H1 (cell line): ENCODE results near the gene TBX3. TPM values are rescaled to one million over a fixed set of nuclear protein-coding genes. Genes with fewer than 3 reads are reported as not detected.

Experiments used
- CTCF ChIA-PET: fragments of 300-600 bp; sonication (Branson Sonifier 250); formaldehyde crosslinking; loops from one replicate; lab custom pipeline; 2021; ENCODE audit not compliant: partially characterized antibody; lab: Charles Lee
- POLR2A ChIA-PET: fragments of 300-600 bp; sonication (Branson Sonifier 250); formaldehyde crosslinking; loops from one replicate; lab custom pipeline; 2021; ENCODE audit warnings: inconsistent platforms; ENCODE audit not compliant: partially characterized antibody; lab: Charles Lee
- DNase-seq, 2 experiments: peaks; one replicate each; pipeline versions ENCODE4 v3.0.0 to v3.0.0-alpha.2; 2010 to 2022; ENCODE audit warnings: low spot score in 2 of 2, low read depth in 1 of 2, mixed read lengths in 1 of 2
- FAIRE-seq: peaks from 2 replicates; lab custom pipeline; 2011; peaks lifted over from hg19 to GRCh38; lab: Jason Lieb, UNC
- H2AFZ ChIP-seq: 2 replicates; pipeline ENCODE4 v1.8.1; 2012; ENCODE audit warnings: low read length, inconsistent platforms
- H2AK5ac ChIP-seq: 2 replicates; pipeline ENCODE4 v1.6.1; 2013; ENCODE audit warnings: low read depth, low read length
- H2BK120ac ChIP-seq: replicated peaks from 2 replicates; pipeline ENCODE3; 2013; ENCODE audit warnings: low read depth, low read length, inconsistent platforms
- H2BK12ac ChIP-seq: 2 replicates; pipeline ENCODE4 v1.6.1; 2013; ENCODE audit warnings: low read depth, low read length
- H2BK15ac ChIP-seq: 2 replicates; pipeline ENCODE4 v1.6.1; 2013; ENCODE audit warnings: low read length
- H2BK20ac ChIP-seq: 2 replicates; pipeline ENCODE4 v1.6.1; 2013; ENCODE audit warnings: low read length
- H2BK5ac ChIP-seq: 2 replicates; pipeline ENCODE4 v1.6.1; 2013; ENCODE audit warnings: low read depth, low read length
- H3K14ac ChIP-seq: 2 replicates; pipeline ENCODE4 v1.6.1; 2013; ENCODE audit warnings: inconsistent platforms; ENCODE audit not compliant: insufficient read length
- H3K18ac ChIP-seq: 2 replicates; pipeline ENCODE4 v1.6.1; 2013; ENCODE audit warnings: low read length; ENCODE audit errors: extremely low read depth
- H3K23ac ChIP-seq: 2 replicates; pipeline ENCODE4 v1.6.1; 2013; ENCODE audit warnings: inconsistent platforms; ENCODE audit not compliant: insufficient read length
- H3K23me2 ChIP-seq: 2 replicates; pipeline ENCODE4 v1.6.1; 2013; ENCODE audit warnings: low read depth, low read length
- H3K27ac ChIP-seq: 2 replicates; pipeline ENCODE4 v1.6.1; 2011; ENCODE audit warnings: low read depth, low read length, inconsistent platforms
- H3K27me3 ChIP-seq, 4 experiments: replicated peaks in 1 of 4; 1 replicate in 1 of 4; 2 replicates in 3 of 4; pipeline versions ENCODE4 v1.6.1 to v1.8.1; 2011 to 2013; ENCODE audit warnings: low read length in 3 of 4, mild to moderate bottlenecking in 3 of 4, inconsistent platforms in 2 of 4, mixed read lengths in 2 of 4, moderate library complexity in 1 of 4; ENCODE audit not compliant: control insufficient read depth in 3 of 4, insufficient read depth in 3 of 4; ENCODE audit errors: extremely low read depth in 1 of 4
- H3K36me3 ChIP-seq, 4 experiments: 2 replicates each; pipeline versions ENCODE4 v1.6.1 to v1.8.1; 2011 to 2013; ENCODE audit warnings: mild to moderate bottlenecking in 4 of 4, low read length in 3 of 4, moderate library complexity in 2 of 4, control low read depth in 1 of 4, inconsistent platforms in 1 of 4; ENCODE audit not compliant: insufficient read depth in 4 of 4, control insufficient read depth in 2 of 4
- H3K4ac ChIP-seq: replicated peaks from 2 replicates; pipeline ENCODE3; 2013; ENCODE audit warnings: low read length, low read depth, mixed read lengths, inconsistent platforms; ENCODE audit not compliant: insufficient read length
- H3K4me1 ChIP-seq, 4 experiments: replicated peaks in 1 of 4; 1 replicate in 1 of 4; 2 replicates in 3 of 4; pipeline versions ENCODE4 v1.6.1 to v1.8.1; 2011 to 2013; ENCODE audit warnings: low read length in 3 of 4, inconsistent platforms in 2 of 4, mixed read lengths in 1 of 4; ENCODE audit not compliant: insufficient read depth in 4 of 4, control insufficient read depth in 3 of 4
- H3K4me2 ChIP-seq, 2 experiments: 2 replicates each; pipeline versions ENCODE4 v1.6.1 to v1.8.1; 2011 to 2013; ENCODE audit warnings: low read depth in 2 of 2, low read length in 2 of 2, control low read depth in 1 of 2, inconsistent platforms in 1 of 2, mild to moderate bottlenecking in 1 of 2; ENCODE audit not compliant: insufficient read depth in 1 of 2
- H3K4me3 ChIP-seq, 4 experiments: fragments of 200-600, 300-600 bp in 1 of 4; sonication (generic), shearing (Covaris generic), sonication (Bioruptor Twin) in 1 of 4; 2 replicates each; pipeline versions ENCODE4 v1.5.1 to v1.8.1; 2011 to 2016; ENCODE audit warnings: low read length in 4 of 4, low read depth in 3 of 4, control low read depth in 2 of 4, inconsistent platforms in 2 of 4, mild to moderate bottlenecking in 2 of 4, mixed read lengths in 1 of 4, moderate library complexity in 1 of 4; ENCODE audit not compliant: insufficient read depth in 2 of 4; ENCODE audit errors: extremely low read depth in 1 of 4
- H3K56ac ChIP-seq: replicated peaks from 2 replicates; pipeline ENCODE3; 2013; ENCODE audit warnings: low read depth, mild to moderate bottlenecking, mixed read lengths, low read length, inconsistent platforms; ENCODE audit not compliant: insufficient read length
- H3K79me1 ChIP-seq: 2 replicates; pipeline ENCODE4 v1.6.1; 2013; ENCODE audit warnings: low read depth, low read length, control low read depth
- H3K79me2 ChIP-seq, 2 experiments: 2 replicates each; pipeline versions ENCODE4 v1.6.1 to v1.8.1; 2012 to 2013; ENCODE audit warnings: low read length in 2 of 2, mild to moderate bottlenecking in 2 of 2, inconsistent platforms in 1 of 2; ENCODE audit not compliant: insufficient read depth in 2 of 2, control insufficient read depth in 1 of 2
- H3K9ac ChIP-seq, 4 experiments: replicated peaks in 1 of 4; 1 replicate in 1 of 4; 2 replicates in 3 of 4; pipeline versions ENCODE4 v1.6.1 to v1.8.1; 2011 to 2013; ENCODE audit warnings: low read depth in 3 of 4, low read length in 3 of 4, control low read depth in 2 of 4, mild to moderate bottlenecking in 2 of 4, moderate library complexity in 2 of 4, inconsistent platforms in 1 of 4; ENCODE audit errors: extremely low read depth in 1 of 4
- H3K9me3 ChIP-seq, 2 experiments: 2 replicates each; pipeline versions ENCODE4 v1.6.1 to v1.8.1; 2012 to 2013; ENCODE audit warnings: mild to moderate bottlenecking in 2 of 2, moderate library complexity in 2 of 2, control low read depth in 1 of 2, inconsistent platforms in 1 of 2, low read depth in 1 of 2, low read length in 1 of 2, mixed read lengths in 1 of 2; ENCODE audit not compliant: insufficient read depth in 2 of 2
- H4K20me1 ChIP-seq, 2 experiments: replicated peaks in 1 of 2; 2 replicates each; pipeline versions ENCODE3 to v1.8.1; 2011 to 2013; ENCODE audit warnings: inconsistent platforms in 2 of 2, low read length in 2 of 2, mild to moderate bottlenecking in 1 of 2; ENCODE audit not compliant: insufficient read depth in 2 of 2, control insufficient read depth in 1 of 2
- H4K5ac ChIP-seq: 2 replicates; pipeline ENCODE4 v1.6.1; 2013; ENCODE audit warnings: low read length, low read depth, mixed read lengths, inconsistent platforms; ENCODE audit not compliant: insufficient read length
- H4K8ac ChIP-seq: 2 replicates; pipeline ENCODE4 v1.8.0; 2013; ENCODE audit warnings: mild to moderate bottlenecking, moderate library complexity, low read length, inconsistent platforms; ENCODE audit not compliant: insufficient read depth; ENCODE audit errors: extremely low read depth
- H4K91ac ChIP-seq: replicated peaks from 2 replicates; pipeline ENCODE3; 2013; ENCODE audit warnings: low read length, mixed read lengths, inconsistent platforms; ENCODE audit not compliant: insufficient read length
- CBX5 ChIP-seq: fragments of 300-800, 300-1000 bp; sonication (generic); IDR thresholded peaks from 2 replicates; pipeline ENCODE4 v1.7.1; 2016; ENCODE audit warnings: antibody characterized with exemption, low read length, low read depth
- CHD1 ChIP-seq: IDR thresholded peaks from 2 replicates; pipeline ENCODE4 v1.6.1; 2012; ENCODE audit warnings: low read depth, low read length, improper control_type of control experiment
- EP300 ChIP-seq, 2 experiments: IDR thresholded peaks; 1 replicate in 1 of 2; 2 replicates in 1 of 2; pipeline ENCODE4 v1.6.1; 2011 to 2012; ENCODE audit warnings: low read depth in 2 of 2, low read length in 2 of 2, mild to moderate bottlenecking in 2 of 2, borderline replicate concordance in 1 of 2, inconsistent platforms in 1 of 2, moderate library complexity in 1 of 2
- MAFK ChIP-seq: IDR thresholded peaks from 2 replicates; pipeline ENCODE4 v1.6.1; 2012; ENCODE audit warnings: low read depth, mild to moderate bottlenecking, improper control_type of control experiment, low read length
- NANOG ChIP-seq: IDR thresholded peaks from 2 replicates; pipeline ENCODE4 v1.6.1; 2011; ENCODE audit warnings: low read length, low read depth, mild to moderate bottlenecking, inconsistent platforms; ENCODE audit not compliant: insufficient read depth, poor library complexity, severe bottlenecking
- RFX5 ChIP-seq: IDR thresholded peaks from 2 replicates; pipeline ENCODE4 v1.6.1; 2011; ENCODE audit warnings: low read depth, low read length, improper control_type of control experiment, borderline replicate concordance
- SIRT6 ChIP-seq: IDR thresholded peaks from one replicate; pipeline ENCODE4 v1.7.1; 2012; ENCODE audit warnings: low read length, inconsistent platforms
- SP1 ChIP-seq: IDR thresholded peaks from 2 replicates; pipeline ENCODE4 v1.6.1; 2011; ENCODE audit warnings: low read depth, low read length
- SP2 ChIP-seq: IDR thresholded peaks from 2 replicates; pipeline ENCODE4 v1.6.1; 2012; ENCODE audit warnings: mild to moderate bottlenecking, low read length, inconsistent platforms
- SP4 ChIP-seq: IDR thresholded peaks from 2 replicates; pipeline ENCODE4 v1.6.1; 2012; ENCODE audit warnings: low read length, inconsistent platforms
- SRF ChIP-seq: IDR thresholded peaks from 2 replicates; pipeline ENCODE4 v1.6.1; 2011; ENCODE audit warnings: mild to moderate bottlenecking, low read depth, low read length, moderate library complexity
- WGBS, 2 experiments: shearing (Covaris generic) in 1 of 2; methylation state at CpG; one replicate each; pipeline versions ENCODE4 v1.1.6 to v1.1.7; 2013 to 2015; ENCODE audit warnings: low lambda C conversion rate in 2 of 2, mixed read lengths in 2 of 2, inconsistent platforms in 1 of 2, low coverage in 1 of 2, missing lambda C conversion rate in 1 of 2; ENCODE audit not compliant: insufficient replicate concordance in 2 of 2, insufficient coverage in 1 of 2, insufficient read length in 1 of 2; ENCODE audit errors: extremely low coverage in 1 of 2, missing lambda C conversion rate in 1 of 2; 5-methylcytosine and 5-hydroxymethylcytosine counted together
- polyA plus RNA-seq, 7 experiments: library from polyadenylated mRNA; depleted of rRNA in 3 of 7; stranded (reverse) in 5 of 7; unstranded in 2 of 7; fragments of >200 nt in 5 of 7; fragments of 200-250 nt in 2 of 7; gene quantifications; 1 replicate in 5 of 7; 2 replicates in 1 of 7; 4 replicates in 1 of 7; pipeline versions ENCODE4 v1.2.1 to v1.2.3, GENCODE V29; 2011 to 2013; ENCODE audit warnings: missing spikeins in 2 of 7, mixed read lengths in 2 of 7
- total RNA-seq: library from RNA; stranded (reverse); fragmentation: NEBNext Ultra II Directional; extraction: Animal tissue kit (Norgen Biotek cat#: 25700); gene quantifications from 2 replicates; pipeline ENCODE4 v1.2.1, GENCODE V29; 2021
- TF ChIP-seq, protein P1 (sequence below): IDR thresholded peaks from 2 replicates; pipeline ENCODE4 v1.6.1; 2011; ENCODE audit warnings: low read length, improper control_type of control experiment

Gene TBX3
- total and polyA plus RNA-seq, 2 of the 8 experiments (the other 6 are each of a cell fraction or from before 2014, with no cell fraction given) = 0.09 to 1.0 TPM

DNA sequence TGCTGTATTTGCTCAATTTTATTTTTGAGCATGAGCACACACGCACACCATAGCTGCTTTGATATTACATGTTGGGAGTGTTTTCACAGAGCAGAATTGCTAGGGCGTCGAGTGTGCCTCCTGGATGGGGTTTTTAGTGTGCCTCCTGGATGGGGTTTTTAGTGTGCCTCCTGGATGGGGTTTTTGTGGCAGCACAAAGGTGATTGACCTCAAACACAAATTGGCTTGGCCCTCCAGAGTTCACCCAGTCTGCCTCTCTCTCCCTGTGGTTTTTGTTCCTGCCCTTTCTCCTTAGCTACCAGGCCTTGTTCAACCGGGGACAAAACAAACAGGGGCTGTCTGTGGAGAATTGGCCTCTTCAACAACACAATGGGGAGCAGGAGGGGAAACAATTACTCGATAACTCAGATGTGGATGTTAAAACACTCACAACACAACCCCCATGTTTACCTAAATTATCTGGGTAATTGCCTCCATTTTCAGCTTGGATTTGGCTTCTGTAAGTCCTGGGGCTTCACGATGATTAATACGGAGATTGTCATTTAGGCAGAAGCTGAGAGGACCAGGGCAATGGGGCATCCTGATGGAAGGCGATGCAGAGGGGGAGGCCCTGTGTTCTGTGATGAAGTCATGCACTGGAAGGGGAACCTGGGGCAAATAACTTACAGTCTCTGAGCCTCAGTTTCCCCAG, 26.9 kb downstream of the TBX3 start:
- no peaks in the 10 kb centered on the region; the same call in 1 of the 2 replicates for H3K23me2 ChIP-seq
- no peak overlapping the region for H4K5ac ChIP-seq
- H3K79me1 ChIP-seq = no peaks in the 10 kb centered on the region
- no peak overlapping the region for H3K18ac ChIP-seq
- CTCF ChIA-PET = interaction anchor here (0.5 to 5.0 kb wide), 8 partner anchors 9 to 1260 kb away, joined by 3 to 27 read pairs (median 5); no protein-coding TSS in a partner anchor
- H2BK15ac ChIP-seq = no peak overlapping the region
- no peak overlapping the region for H3K56ac ChIP-seq
- no peak overlapping the region for H3K4me3 ChIP-seq
- H3K4me1 ChIP-seq = peaks cover 5 to 19% (median 12%) of the 10 kb centered on the region in 4 experiments
- DNase-seq (peak in 1 of 2 experiments; percentile 47), FAIRE-seq (no peak)
- no peaks in the 10 kb centered on the region for H4K20me1 ChIP-seq
- H3K23ac ChIP-seq = no peak overlapping the region
- H4K91ac ChIP-seq = no peak overlapping the region
- POLR2A ChIA-PET = no interaction called here
- no peaks in the 10 kb centered on the region for H3K36me3 ChIP-seq
- no peak overlapping the region for H3K4ac ChIP-seq
- H3K4me2 ChIP-seq = no peak overlapping the region; a peak in 1 of 4 replicates
- H4K8ac ChIP-seq = no peak overlapping the region
- 74% methylated on average over 8 of the region's 8 CpGs; no CpG with 5 or more reads in 1 of the 2 experiments for WGBS, 2 experiments
- H3K9ac ChIP-seq = no peak overlapping the region
- no peak overlapping the region for H2BK120ac ChIP-seq
- H2BK5ac ChIP-seq = no peak overlapping the region; the same call in 1 of the 2 replicates
- no peak overlapping the region for H2BK12ac ChIP-seq
- no peak overlapping the region for H2AFZ ChIP-seq
- H3K14ac ChIP-seq = no peak overlapping the region
- H2AK5ac ChIP-seq = no peak overlapping the region
- no peak overlapping the region for H2BK20ac ChIP-seq
- H3K9me3 ChIP-seq = no peaks in the 10 kb centered on the region
- H3K27me3 ChIP-seq = peaks cover 0 to 3% (median 3%) of the 10 kb centered on the region in 4 experiments; a peak in 2 of 7 replicates
- no peak overlapping the region for H3K27ac ChIP-seq
- H3K79me2 ChIP-seq = no peaks in the 10 kb centered on the region
- TF ChIP-seq RFX5 = no peak
- TF ChIP-seq, protein P1, sequence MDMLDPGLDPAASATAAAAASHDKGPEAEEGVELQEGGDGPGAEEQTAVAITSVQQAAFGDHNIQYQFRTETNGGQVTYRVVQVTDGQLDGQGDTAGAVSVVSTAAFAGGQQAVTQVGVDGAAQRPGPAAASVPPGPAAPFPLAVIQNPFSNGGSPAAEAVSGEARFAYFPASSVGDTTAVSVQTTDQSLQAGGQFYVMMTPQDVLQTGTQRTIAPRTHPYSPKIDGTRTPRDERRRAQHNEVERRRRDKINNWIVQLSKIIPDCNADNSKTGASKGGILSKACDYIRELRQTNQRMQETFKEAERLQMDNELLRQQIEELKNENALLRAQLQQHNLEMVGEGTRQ = no peak
- no peak for TF ChIP-seq EP300 (IDR thresholded peaks at IDR 0.05; ENCODE audit: borderline replicate concordance in 1 of 2, low read depth in 2 of 2, low read length in 2 of 2)
- no peak for TF ChIP-seq SP4
- no peak for TF ChIP-seq SIRT6
- no peak for TF ChIP-seq SP2
- no peak for TF ChIP-seq SP1
- TF ChIP-seq MAFK = no peak
- TF ChIP-seq CBX5 = no peak
- TF ChIP-seq SRF = no peak
- no peak for TF ChIP-seq CHD1
- no peak for TF ChIP-seq NANOG
